ENCODE data around the gene DYNLRB1.

Gene DYNLRB1

GRCh38 chr20:34559311-34560140 lies 43.3 kb downstream of the DYNLRB1 start:
- no peak for DNase-seq

DNA sequence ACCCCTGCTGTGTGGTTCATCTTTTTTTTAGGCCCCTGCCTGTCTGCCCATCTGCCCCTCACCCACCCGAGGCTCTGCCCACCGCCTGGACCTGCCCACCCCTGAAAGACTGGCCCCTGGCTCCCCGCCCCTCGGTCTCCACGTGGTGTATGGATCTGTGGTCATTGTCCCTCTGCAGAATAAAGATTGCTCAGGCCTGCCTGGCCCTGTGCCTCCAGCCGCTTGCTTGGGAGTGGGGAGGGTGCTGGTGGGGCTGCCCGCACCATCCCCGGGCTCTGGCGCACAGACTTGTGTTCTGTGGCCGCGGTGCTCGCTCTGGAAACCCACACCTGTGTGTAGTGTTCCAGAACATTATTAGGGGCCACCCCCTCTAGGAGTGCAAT lies 43.9 kb downstream of the DYNLRB1 start:
- no peak for DNase-seq

DNA sequence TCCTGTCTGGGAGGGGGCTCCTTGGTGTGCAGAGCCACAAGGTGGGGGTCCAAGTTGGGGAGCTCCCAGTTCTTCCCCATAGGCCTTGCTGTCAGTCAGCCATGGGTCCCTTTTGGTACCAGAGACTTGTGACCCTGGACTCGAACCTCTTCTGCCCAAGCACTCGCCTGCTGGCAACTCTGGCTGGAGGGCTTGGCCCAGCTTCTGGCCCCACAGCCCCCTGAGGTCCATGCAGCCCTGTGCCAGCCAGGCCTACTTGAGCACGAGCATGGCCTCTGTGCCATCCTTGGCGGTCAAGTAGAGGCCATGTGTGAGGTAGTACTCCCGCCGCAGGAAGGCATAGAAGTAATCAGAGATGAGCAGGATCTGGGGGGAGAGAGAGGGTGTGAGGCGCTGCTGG lies 44.4 kb downstream of the DYNLRB1 start:
- DNase-seq, result no peak

DNA sequence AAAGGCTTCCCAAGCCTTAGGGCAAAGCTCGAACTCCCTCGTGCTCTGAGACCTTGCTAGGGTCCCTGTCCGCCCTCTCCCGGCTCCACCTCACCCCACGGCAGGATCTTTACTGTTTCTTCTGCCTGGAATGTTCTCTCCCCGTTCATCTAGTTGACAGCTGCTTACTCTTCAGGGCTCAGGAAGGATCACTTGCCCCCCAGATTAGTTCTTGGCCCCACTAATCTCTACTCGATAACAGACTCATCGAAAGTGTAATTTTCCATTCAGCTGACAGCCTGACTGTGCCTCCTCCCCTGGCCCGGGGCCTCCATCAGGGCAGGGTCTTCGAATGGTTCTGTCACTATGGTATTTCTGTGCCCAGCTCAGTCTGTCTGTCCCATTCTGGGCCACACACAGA lies 45.4 kb downstream of the DYNLRB1 start:
- DNase-seq, result no peak

- DNase-seq, result peak; percentile 32
These were observed 46.4 kb downstream of the DYNLRB1 start for GRCh38 chr20:34562641-34563040.

DNA sequence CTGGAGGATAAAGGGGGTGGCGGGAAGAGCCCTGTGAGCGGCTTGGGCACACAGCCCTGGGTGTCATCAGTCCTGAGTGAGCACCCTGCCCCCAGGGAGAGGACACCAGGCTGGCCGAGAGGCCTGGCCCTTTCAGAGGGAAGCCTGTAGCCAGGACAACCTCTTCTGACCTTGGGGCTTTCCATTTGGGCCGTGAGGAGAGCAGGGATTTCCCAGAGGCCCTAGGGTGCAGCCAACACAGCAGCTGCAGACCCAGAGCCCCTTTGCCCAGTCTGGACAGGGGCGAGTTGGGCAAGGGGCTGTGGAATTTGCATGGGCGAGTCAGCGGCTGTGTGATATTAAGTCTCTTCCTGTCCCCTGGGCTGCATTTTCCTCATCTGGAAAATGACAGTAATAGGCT lies 48.6 kb downstream of the DYNLRB1 start:
- DNase-seq, result no peak

GRCh38 chr20:34566978-34567891 lies 51.0 kb downstream of the DYNLRB1 start:
- DNase-seq, result no peak

DNA sequence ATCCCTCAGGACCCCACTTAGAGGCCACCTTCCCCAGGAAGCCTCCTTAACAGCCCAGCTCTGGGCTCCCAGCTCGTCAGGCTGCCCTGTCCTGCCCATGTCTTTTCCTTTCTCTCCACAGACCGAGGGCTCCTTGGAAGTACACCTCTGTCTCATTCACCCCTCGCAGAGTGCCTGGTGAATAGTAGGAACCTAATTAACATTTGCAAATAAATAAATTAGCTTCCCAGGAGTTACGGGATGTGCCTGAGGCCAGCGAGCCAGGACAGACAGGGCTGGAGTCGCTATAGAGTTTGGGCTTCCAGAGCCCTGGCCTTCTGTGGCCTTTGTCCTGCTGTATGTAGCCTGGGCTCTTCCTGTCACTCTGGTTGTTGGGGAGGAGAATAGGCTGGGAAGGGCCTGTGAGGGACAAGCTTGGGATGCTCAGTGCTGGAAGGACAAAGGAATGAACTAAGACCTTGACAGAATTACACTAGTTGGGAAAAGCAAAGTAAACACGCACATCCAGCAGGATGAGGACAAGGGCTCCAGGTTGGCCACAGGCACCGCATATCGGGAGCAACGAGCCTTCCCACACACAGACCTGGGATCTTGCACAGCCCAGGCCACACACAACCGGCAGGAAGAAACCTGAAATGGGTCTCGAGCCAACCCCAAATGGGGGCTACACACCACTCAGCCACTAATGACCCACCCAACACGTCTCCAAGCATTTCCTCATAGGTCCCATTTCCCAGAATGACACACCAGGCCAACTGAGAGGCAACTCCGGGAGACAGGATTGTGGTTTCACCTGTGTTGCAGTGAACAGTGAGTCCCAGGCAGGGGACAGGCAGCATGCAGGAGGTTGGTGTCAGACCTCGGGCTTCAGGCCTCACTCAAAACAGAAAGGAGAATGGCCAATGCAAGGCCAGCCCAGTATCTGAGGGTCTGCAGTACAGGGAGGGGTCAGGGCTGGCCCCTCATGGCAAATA lies 52.0 kb downstream of the DYNLRB1 start:
- DNase-seq, result no peak

GRCh38 chr20:34569598-34569997 lies 53.4 kb downstream of the DYNLRB1 start:
- DNase-seq, result peak; percentile 15

GRCh38 chr20:34570859-34571306 lies 54.7 kb downstream of the DYNLRB1 start:
- DNase-seq, result peak; percentile 6

GRCh38 chr20:34571753-34572152 lies 55.5 kb downstream of the DYNLRB1 start:
- DNase-seq, result no peak

- DNase-seq, result no peak
These were observed 57.5 kb downstream of the DYNLRB1 start for GRCh38 chr20:34573541-34574300.

DNA sequence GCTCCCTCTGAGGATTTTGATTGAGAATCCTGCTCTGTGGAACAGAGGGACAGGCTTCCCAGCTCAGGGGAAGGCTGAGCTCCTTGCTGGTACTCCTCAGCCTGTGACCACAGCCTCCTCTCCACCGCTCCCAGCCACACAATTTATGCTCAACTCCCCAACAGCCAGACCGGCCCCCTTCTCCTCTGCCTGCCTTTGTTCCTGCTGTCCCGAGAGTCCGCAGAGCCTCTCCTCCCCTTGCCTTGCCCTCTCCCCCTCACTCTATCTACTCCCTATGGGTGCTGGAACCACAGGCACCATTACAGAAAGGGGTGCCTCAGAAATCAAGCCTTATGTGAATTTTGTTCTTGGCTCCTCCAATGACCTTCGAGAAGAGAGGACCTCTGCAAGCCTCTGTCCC lies 58.2 kb downstream of the DYNLRB1 start:
- no peak for DNase-seq

- no peak for DNase-seq
These were observed 58.6 kb downstream of the DYNLRB1 start for GRCh38 chr20:34574861-34575260.

GRCh38 chr20:34575271-34575670 lies 59.0 kb downstream of the DYNLRB1 start:
- no peak for DNase-seq

GRCh38 chr20:34575756-34576155 lies 59.5 kb downstream of the DYNLRB1 start:
- DNase-seq, result no peak

- DNase-seq, result no peak
These were observed 60.8 kb downstream of the DYNLRB1 start for GRCh38 chr20:34577061-34577460.

DNA sequence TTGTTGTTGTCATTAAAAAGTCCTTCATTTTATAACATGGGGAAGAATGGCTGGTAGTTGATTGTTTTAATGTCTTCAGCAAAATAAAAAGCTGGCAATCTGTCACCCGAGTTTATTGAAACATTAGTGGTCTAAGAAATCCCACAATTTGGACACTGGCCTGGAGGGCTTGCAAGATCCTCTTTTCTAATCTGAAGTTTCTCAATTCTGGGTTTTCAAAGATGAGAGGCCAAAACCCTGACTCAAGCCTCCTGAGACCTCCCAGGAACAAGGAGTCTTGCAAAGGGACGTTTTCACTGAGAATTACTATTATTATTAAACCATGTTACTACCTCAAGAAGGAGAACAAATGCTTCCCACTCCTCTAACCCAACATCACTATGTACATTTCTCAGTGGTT lies 61.8 kb downstream of the DYNLRB1 start:
- no peak for DNase-seq

- DNase-seq, result no peak
These were observed 62.3 kb downstream of the DYNLRB1 start for GRCh38 chr20:34578521-34578920.

DNA sequence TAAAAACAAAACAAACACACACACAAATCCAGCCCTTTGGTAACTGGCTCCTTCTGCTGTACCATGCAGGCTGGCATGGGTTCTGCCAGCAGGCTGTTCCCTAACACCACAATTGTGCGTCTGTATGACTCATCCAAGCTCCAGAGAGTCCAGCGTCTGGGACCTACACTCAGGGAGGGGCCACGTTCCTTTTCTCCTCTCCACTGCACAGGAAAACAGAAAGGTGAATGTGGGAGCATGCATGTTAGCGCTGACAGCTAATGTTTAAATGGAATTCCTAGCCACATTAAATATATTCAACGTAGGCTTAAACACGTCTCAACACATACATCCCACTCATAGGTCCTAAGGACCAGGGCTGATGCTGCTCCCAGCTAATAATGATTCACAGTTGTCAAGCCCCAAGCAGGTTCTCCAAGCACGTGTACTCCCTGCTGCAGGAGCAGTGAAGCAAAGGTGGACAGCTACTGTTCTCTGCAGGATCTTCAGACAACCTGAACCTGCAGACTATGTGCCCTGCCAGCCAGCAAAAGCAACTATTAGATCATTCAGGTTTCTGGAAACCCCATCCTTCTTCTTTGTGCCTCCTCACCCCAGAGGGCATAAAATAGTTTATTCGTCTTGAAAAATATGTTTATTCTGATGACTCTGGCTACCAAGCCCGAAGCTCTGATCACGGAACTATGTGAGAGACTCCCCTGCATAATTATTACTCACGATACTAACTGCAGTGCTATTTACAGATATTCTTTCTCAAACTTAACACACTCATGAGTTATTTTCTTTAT lies 63.2 kb downstream of the DYNLRB1 start:
- peak; percentile 70 for DNase-seq
